Measurements from ENCODE around the gene SPA17.

The SPA17 gene

GRCh38 chr11:124646148-124646547 lies 27.6 kb upstream of the SPA17 start:
- ATAC-seq (ENCODE audit: insufficient read depth, low read depth): no peak
- DNase-seq: no peak
- no peaks in the 10 kb centered on the region for H3K79me2 ChIP-seq (ENCODE audit: insufficient read depth, low read length)
- H3K36me3 ChIP-seq (ENCODE audit: insufficient read depth, low read length): no peaks in the 10 kb centered on the region
- H2AFZ ChIP-seq (ENCODE audit: low read depth, low read length): no peak overlapping the region
- no peaks in the 10 kb centered on the region for H3K9me3 ChIP-seq (ENCODE audit: insufficient read depth, low read length, severe bottlenecking)
- H3K4me1 ChIP-seq (ENCODE audit: insufficient read depth, low read length): peaks cover 9% of the 10 kb centered on the region; the same call in 1 of the 2 replicates
- H3K4me2 ChIP-seq (ENCODE audit: insufficient read depth, low read length): no peak overlapping the region
- H3K9ac ChIP-seq (ENCODE audit: low read depth, low read length): no peak overlapping the region
- no peak overlapping the region for H3K4me3 ChIP-seq (ENCODE audit: low read depth in 1 of 2, low read length in 2 of 2)
- no peak overlapping the region for H3K27ac ChIP-seq (ENCODE audit: low read length)
- peaks cover 10% of the 10 kb centered on the region for H3K27me3 ChIP-seq (ENCODE audit: insufficient read depth, low read length, poor library complexity)
- TF ChIP-seq EZH2 (IDR thresholded peaks at IDR 0.05; ENCODE audit: borderline replicate concordance, low read depth, low read length, severe bottlenecking) (no peak), CTCF (IDR thresholded peaks at IDR 0.05; ENCODE audit: borderline replicate concordance, extremely low read depth, low read length, poor library complexity, severe bottlenecking) (no peak)
- no peaks in the 10 kb centered on the region for H4K20me1 ChIP-seq (ENCODE audit: insufficient read depth, low read length)

GRCh38 chr11:124648610-124649009 lies 25.1 kb upstream of the SPA17 start:
- H3K9ac ChIP-seq (ENCODE audit: low read depth, low read length): no peak overlapping the region
- TF ChIP-seq EZH2 (IDR thresholded peaks at IDR 0.05; ENCODE audit: borderline replicate concordance, low read depth, low read length, severe bottlenecking): no peak
- TF ChIP-seq CTCF (IDR thresholded peaks at IDR 0.05; ENCODE audit: borderline replicate concordance, extremely low read depth, low read length, poor library complexity, severe bottlenecking): no peak
- no peaks in the 10 kb centered on the region for H3K36me3 ChIP-seq (ENCODE audit: insufficient read depth, low read length)
- no peak for DNase-seq
- H2AFZ ChIP-seq (ENCODE audit: low read depth, low read length): no peak overlapping the region
- no peaks in the 10 kb centered on the region for H3K79me2 ChIP-seq (ENCODE audit: insufficient read depth, low read length)
- H3K4me3 ChIP-seq (ENCODE audit: low read depth in 1 of 2, low read length in 2 of 2): no peak overlapping the region
- H4K20me1 ChIP-seq (ENCODE audit: insufficient read depth, low read length): no peaks in the 10 kb centered on the region
- no peak overlapping the region for H3K4me2 ChIP-seq (ENCODE audit: insufficient read depth, low read length)
- H3K9me3 ChIP-seq (ENCODE audit: insufficient read depth, low read length, severe bottlenecking): no peaks in the 10 kb centered on the region
- no peak for ATAC-seq (ENCODE audit: insufficient read depth, low read depth)
- no peak overlapping the region for H3K27ac ChIP-seq (ENCODE audit: low read length)
- peaks cover 6% of the 10 kb centered on the region; the same call in 1 of the 2 replicates for H3K4me1 ChIP-seq (ENCODE audit: insufficient read depth, low read length)
- peaks cover 10% of the 10 kb centered on the region for H3K27me3 ChIP-seq (ENCODE audit: insufficient read depth, low read length, poor library complexity)

- no peaks in the 10 kb centered on the region for H3K36me3 ChIP-seq (ENCODE audit: insufficient read depth, low read length)
- H3K9ac ChIP-seq (ENCODE audit: low read depth, low read length): no peak overlapping the region
- no peak overlapping the region for H3K4me2 ChIP-seq (ENCODE audit: insufficient read depth, low read length)
- H2AFZ ChIP-seq (ENCODE audit: low read depth, low read length): no peak overlapping the region
- no peaks in the 10 kb centered on the region for H3K9me3 ChIP-seq (ENCODE audit: insufficient read depth, low read length, severe bottlenecking)
- no peaks in the 10 kb centered on the region for H3K4me1 ChIP-seq (ENCODE audit: insufficient read depth, low read length)
- no peak overlapping the region for H3K4me3 ChIP-seq (ENCODE audit: low read depth in 1 of 2, low read length in 2 of 2)
- no peaks in the 10 kb centered on the region for H4K20me1 ChIP-seq (ENCODE audit: insufficient read depth, low read length)
- H3K79me2 ChIP-seq (ENCODE audit: insufficient read depth, low read length): no peaks in the 10 kb centered on the region
- no peak for DNase-seq
- peaks cover 12% of the 10 kb centered on the region for H3K27me3 ChIP-seq (ENCODE audit: insufficient read depth, low read length, poor library complexity)
- ATAC-seq (ENCODE audit: insufficient read depth, low read depth): no peak
- TF ChIP-seq CTCF (IDR thresholded peaks at IDR 0.05; ENCODE audit: borderline replicate concordance, extremely low read depth, low read length, poor library complexity, severe bottlenecking) (no peak), EZH2 (IDR thresholded peaks at IDR 0.05; ENCODE audit: borderline replicate concordance, low read depth, low read length, severe bottlenecking) (no peak)
- no peak overlapping the region for H3K27ac ChIP-seq (ENCODE audit: low read length)
These were observed 16.7 kb upstream of the SPA17 start for GRCh38 chr11:124656774-124657630.
